Superior temporal gyrus (tissue), 1 donor: ENCODE results near the gene ZDHHC11B.
"Not testable (repeated sequence)": the region's sequence is repeated elsewhere in the genome, so short reads cannot be mapped to it uniquely, and the experiment has no call there.

ENCODE experiments used
- DNase-seq: peaks from one replicate; pipeline ENCODE4 v3.0.0-alpha.2; 2016; ENCODE audit errors: extremely low spot score

The ZDHHC11B gene

GRCh38 chr5:753567-754142 is 30.9 kb downstream of the ZDHHC11B start:
- DNase-seq: not testable (repeated sequence)

DNA sequence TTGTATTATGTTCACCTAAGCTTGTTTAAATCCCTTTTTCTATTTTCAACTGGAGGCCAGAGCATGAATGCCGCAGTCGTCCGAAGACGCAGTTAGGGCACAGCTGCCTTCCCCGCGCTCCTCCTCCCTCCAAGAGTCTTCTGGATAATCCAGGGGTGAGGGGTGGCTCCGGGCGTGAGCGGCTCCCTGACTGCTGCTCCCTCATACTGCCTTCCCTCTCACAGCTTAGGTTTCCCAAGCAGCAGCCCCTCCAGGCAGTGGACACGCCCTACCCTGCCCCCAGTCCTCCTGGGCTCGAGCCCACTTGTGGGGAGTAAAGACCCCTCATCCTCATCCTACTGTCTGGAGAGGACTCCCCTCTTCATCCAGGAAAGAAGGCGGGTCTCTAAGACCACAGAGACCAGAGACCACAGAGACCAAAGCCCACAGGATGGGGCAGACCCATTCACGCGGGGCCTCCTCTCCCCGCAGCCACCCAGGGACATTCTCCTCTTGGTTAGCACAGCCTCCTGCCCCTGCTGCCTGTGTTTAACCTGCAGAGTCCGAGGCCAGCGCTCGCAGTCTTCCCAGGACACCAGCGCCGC is 31.9 kb downstream of the ZDHHC11B start:
- not testable (repeated sequence) for DNase-seq

DNA sequence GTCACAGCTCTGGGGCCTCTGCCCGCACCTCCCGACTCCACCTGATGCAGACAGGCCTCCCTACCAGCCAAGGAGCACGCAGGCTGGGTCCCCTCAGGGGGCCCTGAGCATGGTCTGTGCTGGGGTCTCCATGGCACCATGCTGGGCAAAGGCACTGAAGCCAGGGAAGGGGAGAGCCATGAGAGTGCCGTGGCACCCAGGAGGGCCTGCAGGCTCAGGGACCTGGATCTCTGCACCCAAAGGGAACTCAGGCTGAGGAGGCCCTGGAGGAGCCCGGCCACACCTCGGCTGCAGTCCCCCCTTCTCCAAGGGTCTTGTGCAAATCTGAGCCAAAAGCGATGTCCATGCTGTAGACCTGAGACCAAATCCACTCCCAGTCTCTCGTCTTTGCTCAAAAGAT is 32.5 kb downstream of the ZDHHC11B start:
- not testable (repeated sequence) for DNase-seq

DNA sequence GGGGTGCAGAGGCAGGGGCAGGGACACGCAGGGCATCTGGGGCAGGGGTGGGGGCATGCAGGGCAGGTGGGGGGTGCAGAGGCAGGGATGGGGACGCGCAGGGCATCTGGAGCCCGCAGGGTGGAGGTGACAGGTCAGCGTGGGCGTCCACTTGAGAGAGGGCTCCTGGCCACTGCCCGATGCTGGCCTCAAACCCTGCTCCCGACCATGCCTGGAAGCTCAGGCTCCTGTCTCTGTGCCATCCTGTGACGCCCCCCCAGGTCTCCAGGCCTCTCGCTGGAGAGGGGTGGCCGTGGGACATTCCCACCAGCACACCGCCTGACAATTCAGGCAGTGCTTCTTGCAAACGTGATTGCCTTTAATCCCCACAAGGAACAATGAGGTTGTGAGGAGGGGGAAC is 33.0 kb downstream of the ZDHHC11B start:
- no peak for DNase-seq

GRCh38 chr5:750226-750625 is 34.3 kb downstream of the ZDHHC11B start:
- not testable (repeated sequence) for DNase-seq

DNA sequence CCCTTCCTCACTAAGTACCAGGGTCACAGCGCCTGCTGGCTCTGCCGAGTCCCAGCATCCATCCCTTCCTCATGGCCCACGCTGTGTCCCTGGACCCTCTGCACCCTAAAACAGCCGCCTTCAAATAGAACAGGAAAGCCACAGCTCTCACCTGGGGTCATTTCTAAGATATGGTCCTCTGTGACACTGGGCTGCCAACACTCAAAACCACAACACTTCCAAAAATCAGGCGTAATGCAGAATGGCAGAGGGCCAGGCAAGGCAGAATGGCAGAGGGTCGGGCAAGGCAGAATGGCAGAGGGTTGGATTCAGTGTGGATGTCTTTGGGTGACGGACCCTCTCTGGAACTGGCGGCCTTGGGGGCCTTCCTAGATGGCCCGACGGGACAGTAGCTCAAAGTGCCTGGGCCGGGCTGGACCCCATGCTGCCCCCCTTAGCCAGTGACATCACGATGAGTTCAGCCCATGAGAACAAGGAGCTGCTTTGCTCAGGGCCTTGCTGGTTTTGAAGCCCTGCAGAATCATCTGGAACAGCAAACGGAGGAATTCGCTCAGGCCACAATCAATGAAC is 35.3 kb downstream of the ZDHHC11B start:
- no peak for DNase-seq

DNA sequence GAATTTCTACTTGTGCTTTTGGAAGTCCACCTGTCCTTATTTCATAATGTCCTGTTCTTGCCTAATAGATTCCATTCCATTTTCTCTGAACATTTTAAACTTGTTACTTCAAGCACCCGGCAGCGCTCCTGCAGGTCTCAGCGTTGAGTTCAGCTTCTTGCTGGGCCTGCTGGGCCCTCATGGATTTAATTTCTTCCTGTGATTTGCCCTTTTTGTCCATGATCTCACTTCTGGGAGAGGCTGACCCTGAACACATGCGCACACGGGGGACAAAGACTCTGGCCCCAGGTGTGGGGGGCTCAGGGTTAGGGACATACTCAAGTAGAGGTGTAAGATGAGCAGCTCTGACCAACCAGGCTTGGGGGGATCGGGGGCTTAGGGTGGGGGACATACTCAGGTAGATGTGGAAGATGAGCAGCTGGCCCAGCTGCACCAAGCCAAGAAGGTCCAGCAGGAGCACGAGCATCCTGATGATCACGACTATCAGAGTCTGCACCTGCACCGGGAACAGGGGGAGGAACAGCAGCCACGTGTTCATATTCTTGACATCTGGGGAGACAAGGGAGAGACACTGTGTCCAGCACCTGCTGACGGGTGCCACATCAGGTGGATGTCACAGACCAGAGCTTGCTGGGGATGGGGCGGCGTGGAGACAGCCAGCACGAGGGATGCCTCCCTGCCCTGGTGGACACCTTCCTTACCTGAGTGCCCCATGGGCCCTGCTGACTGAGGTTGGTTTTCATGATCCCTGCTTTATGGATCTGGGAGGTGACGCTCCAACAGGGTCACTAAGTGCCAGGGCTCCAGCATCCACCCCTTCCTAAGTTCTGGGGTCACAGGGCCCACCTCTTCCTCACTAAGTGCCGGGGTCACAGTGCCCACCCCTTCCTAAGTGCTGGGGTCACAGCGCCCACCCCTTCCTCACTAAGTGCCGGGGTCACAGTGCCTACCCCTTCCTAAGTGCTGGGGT is 36.2 kb downstream of the ZDHHC11B start:
- not testable (repeated sequence) for DNase-seq

GRCh38 chr5:747303-747844 is 37.2 kb downstream of the ZDHHC11B start:
- not testable (repeated sequence) for DNase-seq

DNA sequence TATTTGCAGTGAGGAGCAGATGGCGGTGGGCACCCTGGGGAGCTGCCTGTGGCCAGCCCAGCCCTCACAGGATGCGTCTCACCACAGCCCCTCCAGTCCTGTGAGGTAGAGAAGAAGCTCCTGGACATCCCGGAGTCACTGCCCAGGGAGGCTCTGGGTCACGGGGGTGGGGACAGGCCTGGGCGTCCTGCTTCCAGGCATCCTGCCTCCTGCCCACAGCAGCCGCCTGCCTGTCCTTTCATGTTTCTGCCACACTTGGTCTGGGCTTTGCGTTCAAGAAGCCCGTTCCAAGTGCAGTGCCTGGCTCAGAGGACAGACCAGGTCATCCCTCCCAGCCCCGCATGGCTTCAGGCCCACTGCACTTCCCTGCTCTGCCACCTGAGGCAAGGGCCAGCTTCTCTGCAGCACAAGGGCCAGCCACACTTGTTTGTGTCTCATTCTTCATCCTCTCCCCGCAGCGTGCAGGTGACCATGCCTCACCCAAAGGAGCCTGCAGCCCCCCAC is 38.2 kb downstream of the ZDHHC11B start:
- no peak for DNase-seq

DNA sequence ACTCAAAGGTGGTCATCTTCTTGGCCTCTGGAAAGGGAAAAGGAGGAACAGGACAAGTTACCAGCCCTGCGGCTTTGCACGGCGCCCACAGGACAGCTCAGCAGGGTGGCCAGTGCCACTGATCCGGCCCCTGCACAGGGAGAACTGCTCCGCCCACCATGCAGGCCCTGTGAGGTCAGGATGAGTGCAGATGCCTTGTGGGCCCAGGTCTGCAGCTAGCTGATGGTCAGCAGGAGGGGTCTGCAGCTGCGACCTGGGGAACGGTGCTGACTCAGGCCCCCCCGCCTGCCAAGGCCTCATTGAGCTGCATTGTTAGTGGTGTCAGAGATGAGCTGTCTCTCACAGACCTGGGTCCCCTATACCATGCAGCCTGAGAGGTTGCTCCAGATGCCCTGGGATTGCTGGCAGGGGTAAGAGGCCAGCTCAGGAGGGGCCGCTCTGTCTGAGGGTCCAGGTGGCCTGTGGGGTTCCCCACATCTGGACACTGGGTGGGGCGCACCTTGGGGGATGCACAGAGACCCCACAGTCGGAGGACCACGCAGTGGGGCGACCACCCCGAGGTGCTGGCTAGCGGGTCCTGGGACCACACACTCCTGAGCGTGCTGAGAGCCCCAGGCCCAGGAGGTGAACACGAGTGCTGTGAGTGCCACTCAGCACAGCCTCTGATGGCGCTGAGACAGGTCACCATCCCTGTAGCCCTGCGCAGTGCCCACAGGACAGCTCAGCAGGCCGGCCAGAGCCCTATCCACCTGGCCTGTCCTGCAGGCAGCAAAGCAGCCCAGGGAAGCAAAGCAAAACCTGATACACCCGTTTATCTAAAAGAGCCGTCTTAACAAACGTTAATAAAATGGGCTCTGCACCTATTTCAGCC is 39.0 kb downstream of the ZDHHC11B start:
- not testable (repeated sequence) for DNase-seq

GRCh38 chr5:743696-744404 is 40.7 kb downstream of the ZDHHC11B start:
- DNase-seq: not testable (repeated sequence)

DNA sequence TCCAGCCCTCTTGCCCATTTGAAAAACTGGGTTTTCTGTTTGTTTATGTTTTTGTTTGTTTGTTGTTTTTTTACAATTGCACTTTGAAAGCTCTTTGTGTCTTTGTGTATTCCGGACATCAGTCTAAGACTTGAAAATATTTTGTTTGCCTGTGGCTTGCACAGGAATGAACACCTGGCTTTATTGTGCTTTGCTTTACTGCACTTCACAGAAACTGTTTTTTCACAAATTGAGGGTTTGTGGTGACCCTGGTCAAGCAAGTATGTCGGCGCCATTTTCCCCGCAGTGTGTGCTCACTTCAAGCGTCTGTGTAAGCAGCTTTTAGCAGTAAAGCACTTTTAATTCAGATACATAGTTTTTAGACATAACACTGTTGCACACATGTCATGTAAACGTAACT is 42.3 kb downstream of the ZDHHC11B start:
- DNase-seq: not testable (repeated sequence)

- not testable (repeated sequence) for DNase-seq
These were observed 50.4 kb downstream of the ZDHHC11B start for GRCh38 chr5:734145-734544.

DNA sequence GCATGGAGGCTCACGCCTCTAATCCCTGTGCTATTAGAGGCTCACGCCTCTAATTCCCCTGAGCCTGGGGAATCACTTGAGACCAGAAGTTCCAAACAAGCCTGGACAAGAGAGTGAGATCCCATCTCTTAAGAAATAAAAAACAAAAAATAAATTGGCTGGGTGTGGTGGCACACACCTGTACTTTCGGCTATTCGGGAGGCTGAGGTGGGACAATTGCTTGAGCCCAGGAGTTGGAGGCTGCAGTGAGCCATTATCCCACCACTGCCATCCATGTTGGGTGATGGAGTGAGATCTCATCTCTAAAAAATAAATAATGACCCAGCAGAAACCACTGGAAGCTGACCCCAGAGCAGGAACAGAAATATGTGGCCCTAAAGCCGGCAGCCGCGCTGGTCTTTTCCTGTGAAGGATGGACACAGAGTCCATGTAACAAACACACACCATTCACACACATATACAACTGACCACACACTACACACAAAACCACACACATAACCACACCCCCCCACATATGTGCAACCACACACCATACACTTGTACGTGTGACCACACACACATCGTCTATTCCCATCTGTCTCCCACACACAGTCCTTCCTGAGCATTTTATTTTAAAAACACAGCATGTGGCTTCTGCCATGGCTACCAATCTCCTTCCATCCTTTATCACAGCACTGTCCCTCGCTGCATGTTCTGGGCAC is 51.6 kb downstream of the ZDHHC11B start:
- DNase-seq: not testable (repeated sequence)

- DNase-seq: not testable (repeated sequence)
These were observed 55.3 kb downstream of the ZDHHC11B start for GRCh38 chr5:729225-729624.

DNA sequence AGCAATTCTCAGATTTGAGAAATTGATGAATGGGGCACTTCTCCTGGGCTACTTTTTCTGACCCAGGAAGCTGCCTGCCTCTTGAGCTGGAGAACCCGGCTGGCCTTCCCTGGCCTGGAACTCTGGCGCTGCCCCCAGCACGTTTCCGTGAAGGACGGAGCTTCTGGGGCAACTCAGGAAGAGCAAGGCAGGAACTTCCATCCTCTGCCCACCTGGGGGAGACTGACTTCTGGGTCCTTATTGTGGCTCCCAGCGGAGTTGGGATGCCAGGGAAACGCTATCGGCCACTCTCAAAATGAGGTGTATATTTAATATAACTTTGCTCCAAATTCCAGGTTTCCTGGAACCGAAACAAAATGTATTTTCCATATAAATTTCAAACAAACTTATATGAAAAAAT is 57.4 kb downstream of the ZDHHC11B start:
- DNase-seq: not testable (repeated sequence)

DNA sequence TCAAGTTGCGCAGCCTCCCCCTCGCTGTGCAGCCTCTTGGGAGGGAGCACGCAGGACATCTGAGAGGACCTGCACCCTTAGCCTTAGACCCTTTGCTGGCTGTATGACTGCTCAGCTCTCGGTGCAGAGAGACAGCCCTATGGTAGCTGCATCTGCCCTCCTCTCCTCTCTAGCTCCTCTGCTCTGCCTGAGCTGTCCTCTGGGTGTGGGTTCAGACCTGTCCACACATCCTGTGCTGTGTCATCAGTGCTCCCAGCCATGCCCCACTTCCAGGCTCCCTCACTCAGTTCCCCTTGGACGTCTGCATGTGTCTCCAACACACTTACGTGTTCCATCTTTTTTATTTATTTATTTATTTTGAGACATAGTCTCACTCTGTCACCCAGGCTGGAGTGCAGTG is 60.7 kb downstream of the ZDHHC11B start:
- not testable (repeated sequence) for DNase-seq

GRCh38 chr5:723309-723708 is 61.2 kb downstream of the ZDHHC11B start:
- DNase-seq: not testable (repeated sequence)

- DNase-seq: not testable (repeated sequence)
These were observed 65.2 kb downstream of the ZDHHC11B start for GRCh38 chr5:719379-719778.
